HT-29 (cell line): ENCODE data around the gene ACLY. TPM values are rescaled to one million over a fixed set of nuclear protein-coding genes. Genes with fewer than 3 reads are reported as not detected.
A peak's percentile ranks its signal among the peaks of the same experiment; 100 is the strongest.

ENCODE experiments used
- DNase-seq: peaks from one replicate; pipeline ENCODE4 v3.0.0-alpha.2; 2015; ENCODE audit warnings: low spot score
- total RNA-seq: library from RNA; depleted of rRNA; stranded (reverse); fragments of >200 nt; shearing (Covaris generic); gene quantifications from 2 replicates; pipeline ENCODE4 v1.2.3, GENCODE V29; 2014; rRNA removed

The ACLY gene
- total RNA-seq: 185 and 194 TPM in 2 replicates

- DNase-seq: peak; percentile 99
Observed at GRCh38 chr17:41918314-41919164, at the start of gene ACLY. ACLY (minus strand) TSS chr17:41918951; CDS start chr17:41913873, 5,078 bp downstream.

DNA sequence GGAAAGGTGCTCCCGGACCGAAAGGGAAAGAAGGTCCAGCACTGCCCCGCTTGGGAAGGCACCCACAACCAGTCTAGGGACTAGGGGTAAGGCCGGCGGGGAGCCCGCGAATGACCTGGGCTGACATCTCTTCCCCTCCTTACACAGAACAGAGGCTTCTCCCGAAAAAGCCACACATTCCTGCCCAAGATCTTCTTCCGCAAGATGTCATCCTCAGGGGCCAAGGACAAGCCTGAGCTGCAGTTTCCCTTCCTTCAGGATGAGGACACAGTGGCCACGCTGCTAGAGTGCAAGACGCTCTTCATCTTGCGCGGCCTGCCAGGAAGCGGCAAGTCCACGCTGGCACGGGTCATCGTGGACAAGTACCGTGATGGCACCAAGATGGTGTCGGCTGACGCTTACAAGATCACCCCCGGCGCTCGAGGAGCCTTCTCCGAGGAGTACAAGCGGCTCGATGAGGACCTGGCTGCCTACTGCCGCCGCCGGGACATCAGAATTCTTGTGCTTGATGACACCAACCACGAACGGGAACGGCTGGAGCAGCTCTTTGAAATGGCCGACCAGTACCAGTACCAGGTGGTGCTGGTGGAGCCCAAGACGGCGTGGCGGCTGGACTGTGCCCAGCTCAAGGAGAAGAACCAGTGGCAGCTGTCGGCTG lies 49.3 kb upstream of the ACLY start:
- DNase-seq: no peak

DNA sequence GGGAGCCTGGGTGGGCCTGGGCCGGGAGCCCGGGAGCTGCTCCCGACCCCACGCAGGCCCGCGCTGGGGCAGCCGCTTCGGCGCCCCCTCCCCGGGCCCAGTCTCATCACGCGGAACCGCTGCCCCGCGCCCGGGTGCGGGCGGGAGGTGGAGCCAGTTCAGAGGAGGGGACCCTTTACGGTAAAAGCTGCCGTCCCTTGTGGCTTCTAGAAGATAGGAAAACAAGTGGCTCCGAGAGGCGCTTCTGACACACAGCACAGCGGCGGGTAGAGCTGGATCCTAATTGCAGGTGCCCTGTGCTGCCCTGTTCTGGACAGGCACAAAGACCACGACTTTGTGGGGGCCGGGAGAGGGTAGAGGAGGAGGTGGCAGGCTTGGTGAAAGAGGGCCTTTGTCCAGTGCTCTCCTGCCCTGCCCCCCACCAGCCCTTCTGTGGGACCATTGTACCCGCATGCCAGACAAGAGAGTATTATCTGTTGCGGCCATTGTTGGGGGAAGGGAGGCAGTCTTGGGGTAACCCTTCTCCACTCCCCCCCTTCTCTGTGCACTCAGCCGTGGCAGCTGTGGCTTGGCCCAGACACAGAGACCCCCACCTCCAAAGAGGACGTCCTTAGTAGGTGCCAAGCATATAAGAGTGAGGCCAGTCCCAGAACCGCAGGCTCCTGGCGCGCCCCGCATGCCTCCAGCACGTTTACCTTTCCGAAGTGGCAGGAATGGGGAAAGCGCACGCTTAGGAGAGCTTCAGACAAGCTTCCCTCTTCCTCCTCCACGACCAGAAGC lies 48.6 kb upstream of the ACLY start:
- DNase-seq: peak; percentile 25

DNA sequence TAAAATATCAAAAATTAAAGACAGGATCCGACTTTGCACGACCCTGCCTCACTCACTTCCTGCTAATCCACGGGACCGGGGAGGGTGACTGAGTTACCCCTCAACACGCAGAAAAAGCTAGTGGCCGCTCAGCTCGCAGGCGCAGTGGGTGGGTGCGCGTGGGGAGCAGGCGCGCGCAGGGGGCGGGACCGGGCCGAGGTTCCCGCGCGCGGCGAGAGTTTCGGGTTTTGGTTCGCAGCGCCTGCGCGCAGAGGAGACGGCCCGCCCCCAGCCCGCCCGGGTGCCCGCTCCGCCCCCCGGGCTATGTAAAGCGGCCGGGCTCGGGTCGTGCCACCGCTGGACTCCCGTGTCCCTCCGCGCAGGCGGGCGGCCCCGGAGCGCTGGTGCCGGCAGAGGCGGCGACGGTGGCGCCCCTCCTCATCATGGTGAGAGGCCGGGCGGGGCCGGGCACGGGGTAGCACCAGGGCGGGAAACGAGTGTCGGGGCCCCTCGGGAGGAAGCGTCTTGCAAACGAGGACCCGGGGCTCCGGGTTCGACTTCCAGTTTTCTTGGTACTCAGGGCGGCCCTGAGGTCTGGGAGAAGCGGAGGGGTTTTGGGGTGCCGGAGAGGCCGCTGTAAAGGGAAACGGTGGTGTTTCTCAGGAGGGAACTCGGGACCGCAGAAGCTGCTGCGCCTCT lies 47.9 kb upstream of the ACLY start, which contains the start of gene CNP:
Gene CNP, plus strand, starts transcription at position 333 of the 678 bp plus-strand sequence. Its CDS starts 90 bp downstream, at position 423.
- peak; percentile 88 for DNase-seq

- DNase-seq: peak; percentile 94
Observed at GRCh38 chr17:41965694-41966462, 47.1 kb upstream of the ACLY start.

- DNase-seq: peak; percentile 64
Observed at GRCh38 chr17:41962768-41963434, 44.1 kb upstream of the ACLY start.

DNA sequence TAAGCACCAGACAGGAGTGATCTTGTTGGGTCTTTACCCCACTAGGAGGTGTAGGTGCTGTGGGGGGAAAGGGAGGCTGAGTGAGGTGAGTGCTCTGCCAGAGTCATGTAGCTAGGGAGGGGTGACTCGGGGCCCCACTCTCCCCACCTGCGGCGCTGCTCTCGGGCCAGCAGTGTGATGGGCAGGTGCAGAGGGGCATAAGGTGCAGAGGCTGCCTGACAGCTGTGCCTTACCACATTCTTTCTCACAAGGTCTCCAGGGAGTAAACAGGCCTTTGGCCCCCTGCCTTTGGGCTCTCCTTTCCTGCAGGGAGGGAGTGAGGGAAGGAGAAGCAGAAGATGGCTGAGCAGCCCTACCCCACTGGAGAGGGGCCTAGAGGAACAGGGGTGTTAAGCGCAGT lies 43.4 kb upstream of the ACLY start:
- DNase-seq: no peak

DNA sequence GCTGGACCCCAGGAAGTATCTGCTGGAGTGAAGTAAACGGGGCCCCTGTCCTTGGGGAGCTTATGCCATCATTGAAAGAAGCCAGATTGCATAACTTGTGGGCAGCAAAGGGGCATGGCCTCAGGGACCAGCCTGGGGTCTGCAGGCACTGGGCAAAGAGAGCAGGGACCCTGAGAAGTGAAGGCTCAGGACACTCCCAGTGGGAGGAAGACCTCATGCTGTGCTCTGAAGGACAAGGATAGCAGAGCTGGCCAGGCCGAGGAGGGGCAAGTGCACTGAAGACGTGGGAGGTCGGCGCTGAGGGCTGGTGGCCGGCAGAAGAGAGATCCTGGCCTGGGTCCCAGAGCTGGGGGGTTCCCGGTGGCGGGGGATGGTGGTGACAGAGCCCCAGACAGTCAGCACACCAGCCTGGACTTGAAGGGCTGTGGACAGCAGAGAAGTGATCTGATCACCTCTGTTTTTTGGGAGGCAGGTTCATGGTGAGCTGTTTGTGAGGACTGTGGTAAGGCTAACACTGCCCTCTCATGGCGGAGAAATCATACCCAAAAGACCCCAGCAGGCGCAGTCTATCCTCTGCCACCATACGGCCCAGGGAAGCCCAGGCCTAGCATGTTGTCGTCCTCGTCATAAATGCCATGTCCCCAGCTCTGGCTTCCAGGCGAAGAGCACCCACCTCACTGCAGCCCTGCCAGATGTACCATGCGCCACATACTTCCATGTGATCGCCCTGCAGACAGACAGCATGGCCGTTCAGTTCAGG lies 40.8 kb upstream of the ACLY start:
- peak; percentile 65 for DNase-seq

DNA sequence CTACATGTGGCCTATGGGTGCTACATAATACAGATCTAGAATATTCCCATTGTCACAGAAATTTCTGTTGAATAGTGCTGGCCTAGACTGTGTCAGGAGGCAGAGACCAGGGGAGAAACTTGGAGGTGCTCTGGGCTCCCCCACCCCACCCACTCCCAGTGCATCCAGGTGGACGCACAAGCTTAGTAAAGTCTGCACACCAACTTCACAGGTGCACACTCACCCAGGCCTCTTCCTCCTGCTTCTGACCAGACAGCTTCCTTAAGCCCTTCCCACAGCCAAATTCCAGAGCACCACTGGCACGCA lies 40.2 kb upstream of the ACLY start:
- no peak for DNase-seq

- DNase-seq: no peak
Observed at GRCh38 chr17:41957869-41958439, 39.2 kb upstream of the ACLY start.

- no peak for DNase-seq
Observed at GRCh38 chr17:41957031-41957868, 38.5 kb upstream of the ACLY start.

- no peak for DNase-seq
Observed at GRCh38 chr17:41956522-41956921, 37.8 kb upstream of the ACLY start.

DNA sequence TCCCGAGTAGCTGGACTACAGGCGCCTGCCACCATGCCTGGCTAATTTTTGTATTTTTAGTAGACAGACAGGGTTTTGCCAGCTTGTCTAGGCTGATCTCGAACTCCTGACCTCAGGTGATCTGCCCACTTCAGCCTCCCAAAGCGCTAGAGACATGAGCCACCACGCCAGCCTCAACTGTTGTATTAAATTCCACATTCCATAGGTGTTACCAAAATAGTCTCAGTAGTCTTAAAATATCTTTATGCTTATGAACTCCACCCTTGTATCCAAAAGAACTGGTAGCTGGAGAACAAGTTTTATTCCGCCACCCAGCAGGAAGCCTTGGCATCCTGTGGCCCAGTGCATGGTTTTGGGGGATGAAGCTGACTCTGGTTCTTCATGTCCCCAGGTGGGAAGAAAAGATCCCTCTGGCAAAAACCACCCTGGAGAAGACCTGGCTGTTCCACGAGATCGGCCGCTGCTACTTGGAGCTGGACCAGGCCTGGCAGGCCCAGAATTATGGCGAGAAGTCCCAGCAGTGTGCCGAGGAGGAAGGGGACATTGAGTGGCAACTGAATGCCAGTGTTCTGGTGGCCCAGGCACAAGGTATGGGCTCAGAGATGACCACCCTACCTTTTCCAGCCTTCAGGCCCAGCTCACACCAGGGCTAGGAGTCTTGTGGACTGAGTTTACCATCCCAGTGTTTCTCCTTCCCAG lies 30.2 kb upstream of the ACLY start:
- no peak for DNase-seq

DNA sequence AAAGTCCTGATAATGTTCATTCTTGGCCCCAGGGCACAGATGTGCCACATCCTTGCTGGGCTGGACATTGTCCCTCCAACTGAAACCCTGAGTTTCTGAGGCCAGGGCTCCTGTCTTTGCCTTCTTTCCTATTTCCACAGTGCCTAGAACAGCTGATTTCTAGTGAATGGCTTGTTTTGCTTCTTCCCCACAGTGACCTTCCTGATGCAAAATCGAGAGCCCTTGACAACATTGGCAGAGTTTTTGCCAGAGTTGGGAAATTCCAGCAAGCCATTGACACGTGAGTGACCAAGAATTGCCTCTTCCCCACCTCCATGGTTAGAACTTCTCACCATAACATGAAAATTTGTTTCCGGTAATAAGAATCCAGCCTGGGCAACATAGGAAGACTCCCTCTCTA lies 26.2 kb upstream of the ACLY start:
- no peak for DNase-seq

DNA sequence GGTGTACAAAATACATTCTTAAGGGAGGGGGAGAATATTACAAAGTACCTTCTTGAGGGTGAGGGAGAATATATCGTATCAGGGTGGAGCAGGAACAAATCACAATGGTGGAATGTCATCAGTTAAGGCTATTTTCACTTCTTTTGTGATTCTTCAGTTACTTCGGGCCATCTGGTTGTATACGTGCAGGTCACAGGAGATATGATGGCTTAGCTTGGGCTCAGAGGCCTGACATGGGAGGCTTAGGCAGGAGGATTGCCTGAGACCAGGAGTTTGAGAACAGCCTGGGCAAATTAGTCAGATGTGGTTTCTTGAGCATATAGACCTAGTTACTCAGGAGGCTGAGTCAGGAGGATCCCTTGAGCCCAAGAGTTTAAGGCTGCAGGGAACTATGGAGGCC lies 24.7 kb upstream of the ACLY start:
- DNase-seq: no peak

DNA sequence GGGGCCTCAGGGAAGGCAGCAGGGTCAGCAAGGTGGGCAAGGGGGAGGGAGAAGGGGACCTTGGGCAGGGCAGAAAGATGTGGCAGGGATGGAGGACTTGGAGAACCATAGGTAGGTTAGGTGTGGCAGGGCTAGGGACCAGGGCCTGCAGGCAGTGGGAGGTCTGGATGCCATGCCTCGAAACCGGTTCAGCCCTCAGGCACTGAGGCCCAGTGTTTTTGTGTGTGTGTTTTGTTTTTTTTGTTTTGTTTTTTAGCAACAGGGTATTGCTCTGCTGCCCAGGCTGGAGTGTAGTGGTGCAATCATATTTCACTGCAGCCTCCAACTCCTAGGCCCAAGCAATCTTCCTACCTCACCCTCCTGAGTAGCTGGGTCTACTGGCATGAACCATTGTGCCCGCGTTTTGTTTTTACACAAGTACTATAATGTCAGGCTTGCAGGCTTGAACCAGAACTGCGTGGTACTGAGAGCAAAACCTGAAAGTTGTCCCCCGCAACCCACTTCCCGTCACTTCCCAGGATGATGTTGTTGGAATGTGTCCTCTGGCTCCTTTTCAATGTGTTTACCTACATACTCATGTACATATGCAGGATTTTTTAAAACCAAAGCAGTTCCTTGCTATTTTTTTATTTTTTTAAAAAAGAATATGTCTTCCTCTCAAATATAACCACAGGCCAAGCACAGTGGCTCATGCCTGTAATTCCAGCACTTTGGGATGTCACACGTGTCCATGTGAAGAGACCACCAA lies 24.0 kb upstream of the ACLY start:
- DNase-seq: no peak

DNA sequence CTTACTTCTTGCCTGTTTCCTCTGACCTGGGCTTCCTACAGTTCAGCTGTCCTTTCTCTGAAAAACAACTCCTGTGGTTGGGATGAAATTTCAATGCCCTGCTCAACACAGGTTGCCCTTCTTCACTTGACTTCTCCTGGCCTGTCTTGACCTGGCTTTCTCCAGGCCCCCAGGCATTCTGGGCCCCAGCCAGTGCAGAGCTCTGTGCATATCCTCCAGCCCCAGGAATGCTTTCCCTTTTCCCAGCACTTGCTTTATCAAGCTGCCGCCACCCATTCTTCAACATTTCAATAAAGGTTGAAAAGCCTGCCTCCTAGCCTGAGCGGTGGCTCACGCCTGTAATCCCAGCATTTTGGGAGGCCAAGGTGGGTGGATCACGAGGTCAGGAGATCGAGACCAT lies 22.4 kb upstream of the ACLY start:
- no peak for DNase-seq
